Sigmoid colon (tissue), 4 donors: ENCODE data around the gene JDP2.

Experiments used
- CTCF ChIP-seq, 4 experiments: fragments of 450-650 bp in 3 of 4; fragments of 200-600 bp in 1 of 4; IDR thresholded peaks; one replicate each; pipeline ENCODE4 v1.5.1; 2016 to 2019; ENCODE audit warnings: antibody characterized with exemption in 4 of 4, mild to moderate bottlenecking in 3 of 4, moderate library complexity in 2 of 4
- POLR2AphosphoS5 ChIP-seq, 4 donors: sonication (generic); formaldehyde crosslinking; IDR thresholded peaks; one replicate each; pipeline ENCODE4 v1.6.1; 2017; ENCODE audit warnings: antibody characterized with exemption in 4 of 4

DNA sequence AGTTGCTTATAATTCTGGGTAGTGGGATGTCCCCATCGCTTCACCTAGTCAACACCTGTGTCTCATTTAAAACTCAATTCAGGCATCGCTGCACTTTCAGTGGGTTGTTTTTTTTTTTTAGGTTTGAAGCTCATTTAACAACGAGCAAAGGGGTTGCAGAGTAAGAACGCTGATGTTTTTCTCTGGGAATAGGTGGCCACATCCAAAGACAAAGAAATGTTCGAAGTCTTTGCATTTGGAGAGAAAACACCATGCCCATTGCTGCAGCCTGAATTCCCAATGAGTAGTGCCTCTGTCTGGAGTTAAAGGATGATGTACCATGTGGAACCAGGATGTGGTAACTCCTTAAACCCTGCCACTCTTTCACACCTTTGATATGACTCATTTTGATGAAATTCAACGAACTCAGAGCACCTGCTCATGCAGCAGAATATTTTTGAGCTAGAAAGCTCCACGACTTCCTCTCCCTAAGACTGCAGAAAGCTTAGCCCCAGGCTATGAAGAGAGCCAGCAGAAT lies 59.4 kb downstream of the JDP2 start:
- TF ChIP-seq CTCF (IDR thresholded peaks at IDR 0.05): no peak
- TF ChIP-seq POLR2AphosphoS5 (IDR thresholded peaks at IDR 0.05): no peak
